Measurements from ENCODE around the gene PMM2.

PMM2 gene

GRCh38 chr16:8758022-8758421, 39.6 kb upstream of the PMM2 start:
- no peak for TF ChIP-seq POLR2AphosphoS5 (IDR thresholded peaks at IDR 0.05; ENCODE audit: low read depth, low read length)
- TF ChIP-seq SIN3A (IDR thresholded peaks at IDR 0.05; ENCODE audit: borderline replicate concordance, insufficient read depth, low read length), result no peak
- TF ChIP-seq FOXP2 (optimal IDR thresholded peaks at IDR 0.05; ENCODE audit: borderline replicate concordance, extremely low read depth, extremely low read length, insufficient read depth), result no peak
- no peak for TF ChIP-seq REST (IDR thresholded peaks at IDR 0.05; ENCODE audit: insufficient read depth in 1 of 2, low read depth in 2 of 2, low read length in 2 of 2)
- TF ChIP-seq TAF1 (IDR thresholded peaks at IDR 0.05; ENCODE audit: borderline replicate concordance, insufficient read depth, low read length), result no peak

- no peak for TF ChIP-seq SIN3A (IDR thresholded peaks at IDR 0.05; ENCODE audit: borderline replicate concordance, insufficient read depth, low read length)
- no peak for TF ChIP-seq FOXP2 (optimal IDR thresholded peaks at IDR 0.05; ENCODE audit: borderline replicate concordance, extremely low read depth, extremely low read length, insufficient read depth)
- TF ChIP-seq REST (IDR thresholded peaks at IDR 0.05; ENCODE audit: insufficient read depth in 1 of 2, low read depth in 2 of 2, low read length in 2 of 2), result no peak
- TF ChIP-seq POLR2AphosphoS5 (IDR thresholded peaks at IDR 0.05; ENCODE audit: low read depth, low read length), result no peak
- no peak for TF ChIP-seq TAF1 (IDR thresholded peaks at IDR 0.05; ENCODE audit: borderline replicate concordance, insufficient read depth, low read length)
These were observed 37.6 kb upstream of the PMM2 start for GRCh38 chr16:8760021-8760420.

- TF ChIP-seq POLR2AphosphoS5 (IDR thresholded peaks at IDR 0.05; ENCODE audit: low read depth, low read length) (no peak), SIN3A (IDR thresholded peaks at IDR 0.05; ENCODE audit: borderline replicate concordance, insufficient read depth, low read length) (no peak), FOXP2 (optimal IDR thresholded peaks at IDR 0.05; ENCODE audit: borderline replicate concordance, extremely low read depth, extremely low read length, insufficient read depth) (no peak), TAF1 (IDR thresholded peaks at IDR 0.05; ENCODE audit: borderline replicate concordance, insufficient read depth, low read length) (no peak), REST (IDR thresholded peaks at IDR 0.05; ENCODE audit: insufficient read depth in 1 of 2, low read depth in 2 of 2, low read length in 2 of 2) (no peak)
These were observed 36.6 kb upstream of the PMM2 start for GRCh38 chr16:8761078-8761477.

- TF ChIP-seq REST (IDR thresholded peaks at IDR 0.05; ENCODE audit: insufficient read depth in 1 of 2, low read depth in 2 of 2, low read length in 2 of 2) (no peak), FOXP2 (optimal IDR thresholded peaks at IDR 0.05; ENCODE audit: borderline replicate concordance, extremely low read depth, extremely low read length, insufficient read depth) (no peak), TAF1 (IDR thresholded peaks at IDR 0.05; ENCODE audit: borderline replicate concordance, insufficient read depth, low read length) (no peak), POLR2AphosphoS5 (IDR thresholded peaks at IDR 0.05; ENCODE audit: low read depth, low read length) (no peak)
These were observed 35.4 kb upstream of the PMM2 start for GRCh38 chr16:8762254-8762653.

- TF ChIP-seq TAF1 (IDR thresholded peaks at IDR 0.05; ENCODE audit: borderline replicate concordance, insufficient read depth, low read length), result no peak
- no peak for TF ChIP-seq REST (IDR thresholded peaks at IDR 0.05; ENCODE audit: insufficient read depth in 1 of 2, low read depth in 2 of 2, low read length in 2 of 2)
- TF ChIP-seq SIN3A (IDR thresholded peaks at IDR 0.05; ENCODE audit: borderline replicate concordance, insufficient read depth, low read length), result no peak
- TF ChIP-seq FOXP2 (optimal IDR thresholded peaks at IDR 0.05; ENCODE audit: borderline replicate concordance, extremely low read depth, extremely low read length, insufficient read depth), result no peak
- TF ChIP-seq POLR2AphosphoS5 (IDR thresholded peaks at IDR 0.05; ENCODE audit: low read depth, low read length), result no peak
These were observed 34.6 kb upstream of the PMM2 start for GRCh38 chr16:8763083-8763482.

Data from PFSK-1 (cell line).